Kidney epithelial cell (primary cell): ENCODE data around the gene SLCO2B1. TPM values are rescaled to one million over a fixed set of nuclear protein-coding genes. Genes with fewer than 3 reads are reported as not detected.

Source experiments
- DNase-seq: peaks from one replicate; pipeline ENCODE4 v3.0.0-alpha.2; 2010; ENCODE audit warnings: low read depth
- H3K27me3 ChIP-seq: 2 replicates; pipeline ENCODE4 v1.6.0; 2011; ENCODE audit warnings: low read length; ENCODE audit not compliant: control insufficient read depth, insufficient read depth
- H3K36me3 ChIP-seq: 2 replicates; pipeline ENCODE4 v1.5.1; 2011; ENCODE audit warnings: low read length; ENCODE audit not compliant: control insufficient read depth, insufficient read depth
- H3K4me3 ChIP-seq: 2 replicates; pipeline ENCODE4 v1.5.1; 2011; ENCODE audit warnings: low read depth, mild to moderate bottlenecking, control low read depth, low read length
- CTCF ChIP-seq: IDR thresholded peaks from 2 replicates; pipeline ENCODE4 v1.5.1; 2011; ENCODE audit warnings: mild to moderate bottlenecking, moderate library complexity, low read length, control low read depth, inconsistent platforms; ENCODE audit not compliant: insufficient read depth, poor library complexity, severe bottlenecking
- total RNA-seq: library from RNA; depleted of rRNA; stranded (reverse); fragments of >200 nt; gene quantifications from 2 replicates; pipeline ENCODE4 v1.2.3, GENCODE V29; 2015

The SLCO2B1 gene
- total RNA-seq, 1 donor from 2014 or later = 1.7 TPM

- no peak for DNase-seq
- no peak overlapping the region for H3K4me3 ChIP-seq
- no peaks in the 10 kb centered on the region for H3K36me3 ChIP-seq
- TF ChIP-seq CTCF = no peak
- peaks cover 3% of the 10 kb centered on the region for H3K27me3 ChIP-seq
Observed at GRCh38 chr11:75184051-75184450, 33.1 kb downstream of the SLCO2B1 start.

- no peak for TF ChIP-seq CTCF
- no peak for DNase-seq
- no peaks in the 10 kb centered on the region for H3K36me3 ChIP-seq
- H3K4me3 ChIP-seq = no peak overlapping the region
- H3K27me3 ChIP-seq = peaks cover 3% of the 10 kb centered on the region
Observed at GRCh38 chr11:75184757-75185425, 34.0 kb downstream of the SLCO2B1 start.

DNA sequence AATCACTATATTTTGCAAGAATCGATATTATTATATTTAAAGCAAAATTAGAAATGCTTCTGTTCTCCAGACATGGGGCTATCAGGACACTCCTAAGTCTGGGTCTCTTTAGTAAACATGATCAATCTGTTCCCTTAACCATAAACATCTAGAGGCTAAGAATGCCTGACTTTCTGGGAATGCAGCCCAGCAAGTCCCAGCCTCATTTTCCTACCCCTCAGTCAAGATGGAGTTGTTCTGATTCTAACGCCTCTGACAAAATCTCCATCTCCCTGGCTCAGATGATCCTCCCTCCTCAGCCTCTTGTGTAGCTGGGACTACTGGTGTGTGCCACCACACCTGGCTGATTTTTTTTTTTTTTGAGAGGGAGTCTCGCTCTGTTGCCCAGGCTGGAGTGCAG is 35.0 kb downstream of the SLCO2B1 start:
- Histone ChIP-seq H3K36me3 (no peaks in the 10 kb centered on the region), H3K27me3 (peaks cover 3% of the 10 kb centered on the region), H3K4me3 (no peak overlapping the region)
- TF ChIP-seq CTCF = no peak
- DNase-seq = no peak

DNA sequence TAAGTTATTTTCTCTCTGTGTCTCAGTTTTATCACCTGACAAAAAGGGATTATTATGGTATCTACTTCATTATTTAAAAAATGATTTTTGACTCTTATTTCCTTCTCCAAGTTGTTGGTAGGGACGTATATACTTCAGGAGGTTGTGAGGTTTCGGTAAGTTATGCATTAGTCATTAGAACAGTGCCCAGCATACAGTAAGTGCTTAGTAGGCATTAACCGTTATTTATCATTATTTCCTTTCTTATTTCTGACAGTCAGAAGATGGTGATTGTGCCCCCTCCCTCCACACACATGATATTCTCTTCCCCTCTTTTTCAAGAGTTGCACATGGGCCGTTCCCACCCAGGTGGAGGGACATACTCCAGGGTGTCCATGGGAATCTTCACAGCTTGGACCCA is 36.1 kb downstream of the SLCO2B1 start:
- no peak for TF ChIP-seq CTCF
- peaks cover 3% of the 10 kb centered on the region for H3K27me3 ChIP-seq
- no peak overlapping the region for H3K4me3 ChIP-seq
- H3K36me3 ChIP-seq = no peaks in the 10 kb centered on the region
- DNase-seq = no peak

GRCh38 chr11:75188671-75189070 is 37.8 kb downstream of the SLCO2B1 start:
- no peak for TF ChIP-seq CTCF
- Histone ChIP-seq H3K36me3 (no peaks in the 10 kb centered on the region), H3K27me3 (peaks cover 8% of the 10 kb centered on the region), H3K4me3 (no peak overlapping the region)
- no peak for DNase-seq

- Histone ChIP-seq H3K36me3 (no peaks in the 10 kb centered on the region), H3K4me3 (no peak overlapping the region), H3K27me3 (peaks cover 5% of the 10 kb centered on the region)
- no peak for DNase-seq
- TF ChIP-seq CTCF = no peak
Observed at GRCh38 chr11:75189108-75189507, 38.2 kb downstream of the SLCO2B1 start.
